Endothelial cell of umbilical vein (primary cell): Measurements from ENCODE around the gene LINC00632. TPM values are rescaled to one million over a fixed set of nuclear protein-coding genes. Genes with fewer than 3 reads are reported as not detected.

Experiments
- BruUV-seq: library from RNA; stranded (reverse); fragments of 400-500 nt; replicated peaks from 2 replicates; lab custom pipeline; 2021; lab: Mats Ljungman, UMichigan
- CTCF ChIA-PET: fragments of 300-600, 350-600 bp; sonication (Branson Sonifier 250); formaldehyde crosslinking; loops from one replicate; lab custom pipeline; 2021; ENCODE audit warnings: antibody characterized with exemption, inconsistent platforms; lab: Charles Lee
- POLR2A ChIA-PET: fragments of 300-600, 350-600 bp; sonication (Branson Sonifier 250); formaldehyde crosslinking; loops from one replicate; lab custom pipeline; 2021; ENCODE audit warnings: antibody characterized with exemption, inconsistent platforms; lab: Charles Lee
- DNase-seq: peaks from one replicate; pipeline ENCODE4 v3.0.0-alpha.2; 2011; ENCODE audit warnings: low read depth, low spot score
- FAIRE-seq: peaks from 2 replicates; lab custom pipeline; 2011; peaks lifted over from hg19 to GRCh38; lab: Jason Lieb, UNC
- H2AFZ ChIP-seq: 2 replicates; pipeline ENCODE4 v1.6.0; 2012; ENCODE audit warnings: low read depth, low read length, control low read depth, inconsistent platforms
- H3K27ac ChIP-seq: 2 replicates; pipeline ENCODE4 v1.5.1; 2011; ENCODE audit warnings: low read depth, mild to moderate bottlenecking, control low read depth, low read length, moderate library complexity; ENCODE audit not compliant: insufficient read depth
- H3K27me3 ChIP-seq, 2 experiments: 2 replicates each; pipeline versions ENCODE4 v1.6.0 to v1.6.1; 2011; ENCODE audit warnings: low read length in 2 of 2, mixed read lengths in 1 of 2; ENCODE audit not compliant: control insufficient read depth in 2 of 2, insufficient read depth in 2 of 2
- H3K36me3 ChIP-seq, 2 experiments: 2 replicates in 1 of 2; 3 replicates in 1 of 2; pipeline ENCODE4 v1.5.1; 2011; ENCODE audit warnings: low read length in 2 of 2, mild to moderate bottlenecking in 1 of 2, moderate library complexity in 1 of 2; ENCODE audit not compliant: control insufficient read depth in 2 of 2, insufficient read depth in 2 of 2; ENCODE audit errors: extremely low read depth in 1 of 2
- H3K4me1 ChIP-seq: 3 replicates; pipeline ENCODE4 v1.5.1; 2011; ENCODE audit warnings: mild to moderate bottlenecking, low read length; ENCODE audit not compliant: control insufficient read depth, insufficient read depth; ENCODE audit errors: extremely low read depth
- H3K4me2 ChIP-seq: 2 replicates; pipeline ENCODE4 v1.6.1; 2011; ENCODE audit warnings: low read length, control low read depth, mixed read lengths; ENCODE audit not compliant: insufficient read depth
- H3K4me3 ChIP-seq, 3 experiments: fragments of 200-600 bp in 1 of 3; sonication (generic), shearing (Covaris generic) in 1 of 3; replicated peaks in 1 of 3; 2 replicates each; pipeline ENCODE4 v1.5.1; 2011 to 2016; ENCODE audit warnings: control low read depth in 3 of 3, low read length in 3 of 3, mild to moderate bottlenecking in 2 of 3, inconsistent platforms in 1 of 3, low read depth in 1 of 3, moderate library complexity in 1 of 3; ENCODE audit not compliant: insufficient read depth in 1 of 3
- H3K79me2 ChIP-seq: 2 replicates; pipeline ENCODE4 v1.6.0; 2012; ENCODE audit warnings: low read length, inconsistent platforms; ENCODE audit not compliant: control insufficient read depth, insufficient read depth
- H3K9ac ChIP-seq: replicated peaks from 2 replicates; pipeline ENCODE3; 2011; ENCODE audit warnings: low read length, control low read depth; ENCODE audit not compliant: insufficient read depth; ENCODE audit errors: extremely low read depth
- H3K9me1 ChIP-seq: replicated peaks from 3 replicates; pipeline ENCODE4 v1.6.0; 2011; ENCODE audit warnings: mild to moderate bottlenecking, low read length; ENCODE audit not compliant: control insufficient read depth, insufficient read depth; ENCODE audit errors: extremely low read depth
- H3K9me3 ChIP-seq: replicated peaks from 2 replicates; pipeline ENCODE4 v1.5.1; 2012; ENCODE audit warnings: low read length, inconsistent platforms; ENCODE audit not compliant: control insufficient read depth, insufficient read depth
- H4K20me1 ChIP-seq: replicated peaks from 2 replicates; pipeline ENCODE3; 2011; ENCODE audit warnings: mild to moderate bottlenecking, low read length; ENCODE audit not compliant: control insufficient read depth, insufficient read depth; ENCODE audit errors: extremely low read depth
- CTCF ChIP-seq, 2 donors: IDR thresholded peaks; 1 replicate in 1 of 2; 2 replicates in 1 of 2; pipeline ENCODE4 v1.5.1; 2011; ENCODE audit warnings: low read length in 2 of 2, mild to moderate bottlenecking in 2 of 2, moderate library complexity in 2 of 2, control low read depth in 1 of 2, inconsistent platforms in 1 of 2, low read depth in 1 of 2; ENCODE audit not compliant: insufficient read depth in 1 of 2; ENCODE audit errors: extremely low read depth in 1 of 2
- EZH2 ChIP-seq: IDR thresholded peaks from 2 replicates; pipeline ENCODE4 v1.6.1; 2012; ENCODE audit warnings: borderline replicate concordance, low read depth, mild to moderate bottlenecking, moderate library complexity, low read length, inconsistent platforms; ENCODE audit not compliant: severe bottlenecking
- FOS ChIP-seq: IDR thresholded peaks from 2 replicates; pipeline ENCODE4 v1.6.1; 2011; ENCODE audit warnings: mild to moderate bottlenecking, low read length, moderate library complexity, borderline replicate concordance; ENCODE audit not compliant: insufficient read depth
- GATA2 ChIP-seq: IDR thresholded peaks from 2 replicates; pipeline ENCODE4 v1.7.0; 2011; ENCODE audit warnings: low read depth, mild to moderate bottlenecking, moderate library complexity, mixed read lengths, low read length; ENCODE audit not compliant: insufficient read length, insufficient read depth
- JUN ChIP-seq: IDR thresholded peaks from 2 replicates; pipeline ENCODE4 v1.6.1; 2011; ENCODE audit warnings: borderline replicate concordance, low read depth; ENCODE audit not compliant: insufficient read length, insufficient read depth
- MAX ChIP-seq: IDR thresholded peaks from 2 replicates; pipeline ENCODE4 v1.6.1; 2011; ENCODE audit not compliant: insufficient read depth, insufficient read length
- MYC ChIP-seq: IDR thresholded peaks from one replicate; pipeline ENCODE4 v1.6.1; 2011; ENCODE audit warnings: mild to moderate bottlenecking, low read depth, low read length
- POLR2A ChIP-seq: IDR thresholded peaks from 2 replicates; pipeline ENCODE4 v1.6.1; 2012; ENCODE audit warnings: low read depth, mild to moderate bottlenecking, control low read depth, low read length
- POLR2AphosphoS5 ChIP-seq: IDR thresholded peaks from 2 replicates; pipeline ENCODE4 v1.6.1; 2012; ENCODE audit warnings: low read depth, mild to moderate bottlenecking, control low read depth, low read length, moderate library complexity; ENCODE audit not compliant: insufficient read depth
- dilution Hi-C: fragments of 300-500 bp; cut with MboI; formaldehyde crosslinking; loops from one replicate; pipeline ENCODE4 v1.15.0; 2019; ENCODE audit warnings: low sequenced_read_pairs; ENCODE audit not compliant: extremely low pct_ligation_motif_present
- intact Hi-C: fragments of 100-400 bp; cut with micrococcal nuclease; formaldehyde crosslinking; loops from one replicate; pipeline ENCODE4 v1.10.0; 2022
- polyA plus RNA-seq, 4 experiments: library from polyadenylated mRNA; depleted of rRNA in 3 of 4; stranded (reverse) in 3 of 4; unstranded in 1 of 4; fragments of >200 nt; gene quantifications; 2 replicates each; pipeline versions ENCODE4 v1.2.1 to v1.2.3, GENCODE V29; 2011 to 2012; ENCODE audit warnings: missing spikeins in 1 of 4
- total RNA-seq: library from RNA; stranded (reverse); gene quantifications from 2 replicates; pipeline ENCODE4 v1.2.3, GENCODE V29; 2021

LINC00632 gene
- total and polyA plus RNA-seq, 2 donors (not counting 3 experiments of a cell fraction or from before 2014, with no cell fraction given): 4.8 to 12.7 TPM

- no peak for FAIRE-seq
- Histone ChIP-seq H3K4me2 (no peak overlapping the region), H3K36me3 (no peaks in the 10 kb centered on the region), H3K27ac (no peak overlapping the region), H3K9me3 (no peaks in the 10 kb centered on the region), H3K4me3 (no peak overlapping the region), H3K9ac (no peak overlapping the region), H3K4me1 (no peaks in the 10 kb centered on the region), H3K79me2 (no peaks in the 10 kb centered on the region), H3K9me1 (no peaks in the 10 kb centered on the region), H3K27me3 (no peaks in the 10 kb centered on the region), H2AFZ (no peak overlapping the region), H4K20me1 (no peaks in the 10 kb centered on the region)
- no TSS peak for BruUV-seq
- no peak for TF ChIP-seq EZH2
- no peak for TF ChIP-seq POLR2A
- TF ChIP-seq MAX: no peak
- TF ChIP-seq POLR2AphosphoS5: no peak
- no peak for TF ChIP-seq FOS
- no peak for TF ChIP-seq CTCF (IDR thresholded peaks at IDR 0.05; ENCODE audit: extremely low read depth in 1 of 2, insufficient read depth in 1 of 2, low read depth in 1 of 2, low read length in 2 of 2)
- TF ChIP-seq JUN: no peak
- no peak for TF ChIP-seq GATA2
- no peak for TF ChIP-seq MYC
- intact Hi-C loops (no loop called here), dilution Hi-C loops (no loop called here)
- CTCF ChIA-PET: no interaction called here
- POLR2A ChIA-PET: no interaction called here
- no peak for DNase-seq
Observed at GRCh38 chrX:140725500-140725899, 15.9 kb downstream of the LINC00632 start.
